Mucosa of gallbladder (tissue), 1 donor: Measurements from ENCODE around the gene SLC66A2. TPM values are rescaled to one million over a fixed set of nuclear protein-coding genes. Genes with fewer than 3 reads are reported as not detected.

Source experiments
- total RNA-seq: library from RNA; stranded (reverse); gene quantifications from one replicate; pipeline ENCODE4 v1.2.1, GENCODE V29; 2021
- donor health status: DM: no; HTN: no; CAD: no.

SLC66A2 gene
- total RNA-seq, 1 donor from 2014 or later, result 61.3 TPM

Other genes starting within 250 kb of the SLC66A2 start
- not detected for gene KCNG2, start 153.7 kb downstream of the SLC66A2 start, total RNA-seq
- 21.4 TPM for gene HSBP1L1, start 13.0 kb upstream of the SLC66A2 start, total RNA-seq
- gene TXNL4A, start 36.9 kb upstream of the SLC66A2 start, total RNA-seq, result 76.7 TPM
- gene RBFA, start 82.8 kb upstream of the SLC66A2 start, total RNA-seq, result 17.7 TPM
- gene ADNP2, start 157.6 kb upstream of the SLC66A2 start, total RNA-seq, result 16.2 TPM